Esophagus muscularis mucosa (tissue), 3 donors: Measurements from ENCODE around the gene EEF2.
A peak's percentile ranks its signal among the peaks of the same experiment; 100 is the strongest.

Source experiments
- POLR2A ChIP-seq: fragments of 450-650 bp; IDR thresholded peaks from one replicate; pipeline ENCODE4 v1.6.1; 2017; ENCODE audit warnings: antibody characterized with exemption, moderate library complexity, mild to moderate bottlenecking, low read depth
- POLR2AphosphoS5 ChIP-seq, 2 donors: sonication (generic); formaldehyde crosslinking; IDR thresholded peaks; one replicate each; pipeline ENCODE4 v1.6.1; 2017; ENCODE audit warnings: antibody characterized with exemption in 2 of 2
- TF ChIP-seq, protein P1 (sequence below), 3 experiments: fragments of 200-600 bp in 2 of 3; fragments of 450-650 bp in 1 of 3; sonication (generic) in 2 of 3; IDR thresholded peaks; one replicate each; pipeline ENCODE4 v1.5.1; 2017 to 2019; ENCODE audit warnings: antibody characterized with exemption in 3 of 3, mild to moderate bottlenecking in 2 of 3, moderate library complexity in 1 of 3

DNA sequence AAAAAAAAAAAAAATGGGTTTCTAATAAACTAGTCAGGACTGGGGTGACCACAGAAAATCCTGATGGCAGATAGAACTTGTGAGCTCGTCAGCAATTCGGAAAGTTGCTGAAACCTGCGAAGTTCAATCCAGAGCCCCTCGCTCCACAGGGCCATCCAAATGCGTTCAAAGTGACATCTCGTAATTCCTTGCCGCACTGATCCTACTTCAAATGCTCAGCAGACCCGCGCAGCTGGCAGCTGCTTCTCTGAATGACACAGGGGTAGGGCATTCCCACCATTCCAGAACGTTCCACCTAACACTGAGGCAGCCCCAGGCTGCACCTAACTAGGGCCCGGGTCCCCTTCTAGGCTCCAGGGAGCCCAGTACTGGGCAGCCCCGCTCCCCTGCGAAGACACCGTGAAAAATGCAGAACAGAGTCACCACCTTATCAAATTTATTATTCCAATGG lies 9.6 kb downstream of the EEF2 start:
- TF ChIP-seq POLR2AphosphoS5 (IDR thresholded peaks at IDR 0.05) (peak in 1 of 2 donors; percentile 26), POLR2A (no peak)
- TF ChIP-seq, protein P1, sequence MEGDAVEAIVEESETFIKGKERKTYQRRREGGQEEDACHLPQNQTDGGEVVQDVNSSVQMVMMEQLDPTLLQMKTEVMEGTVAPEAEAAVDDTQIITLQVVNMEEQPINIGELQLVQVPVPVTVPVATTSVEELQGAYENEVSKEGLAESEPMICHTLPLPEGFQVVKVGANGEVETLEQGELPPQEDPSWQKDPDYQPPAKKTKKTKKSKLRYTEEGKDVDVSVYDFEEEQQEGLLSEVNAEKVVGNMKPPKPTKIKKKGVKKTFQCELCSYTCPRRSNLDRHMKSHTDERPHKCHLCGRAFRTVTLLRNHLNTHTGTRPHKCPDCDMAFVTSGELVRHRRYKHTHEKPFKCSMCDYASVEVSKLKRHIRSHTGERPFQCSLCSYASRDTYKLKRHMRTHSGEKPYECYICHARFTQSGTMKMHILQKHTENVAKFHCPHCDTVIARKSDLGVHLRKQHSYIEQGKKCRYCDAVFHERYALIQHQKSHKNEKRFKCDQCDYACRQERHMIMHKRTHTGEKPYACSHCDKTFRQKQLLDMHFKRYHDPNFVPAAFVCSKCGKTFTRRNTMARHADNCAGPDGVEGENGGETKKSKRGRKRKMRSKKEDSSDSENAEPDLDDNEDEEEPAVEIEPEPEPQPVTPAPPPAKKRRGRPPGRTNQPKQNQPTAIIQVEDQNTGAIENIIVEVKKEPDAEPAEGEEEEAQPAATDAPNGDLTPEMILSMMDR (IDR thresholded peaks at IDR 0.05): no peak
